Measurements from ENCODE around the gene TCF7L2.

TCF7L2 gene

GRCh38 chr10:113071446-113071845 lies 121.4 kb downstream of the TCF7L2 start:
- H3K27ac ChIP-seq: 0 out of 2 replicates have a peak overlapping the region, but pooled peaks have one; percentile 15
- TF ChIP-seq, protein P1, sequence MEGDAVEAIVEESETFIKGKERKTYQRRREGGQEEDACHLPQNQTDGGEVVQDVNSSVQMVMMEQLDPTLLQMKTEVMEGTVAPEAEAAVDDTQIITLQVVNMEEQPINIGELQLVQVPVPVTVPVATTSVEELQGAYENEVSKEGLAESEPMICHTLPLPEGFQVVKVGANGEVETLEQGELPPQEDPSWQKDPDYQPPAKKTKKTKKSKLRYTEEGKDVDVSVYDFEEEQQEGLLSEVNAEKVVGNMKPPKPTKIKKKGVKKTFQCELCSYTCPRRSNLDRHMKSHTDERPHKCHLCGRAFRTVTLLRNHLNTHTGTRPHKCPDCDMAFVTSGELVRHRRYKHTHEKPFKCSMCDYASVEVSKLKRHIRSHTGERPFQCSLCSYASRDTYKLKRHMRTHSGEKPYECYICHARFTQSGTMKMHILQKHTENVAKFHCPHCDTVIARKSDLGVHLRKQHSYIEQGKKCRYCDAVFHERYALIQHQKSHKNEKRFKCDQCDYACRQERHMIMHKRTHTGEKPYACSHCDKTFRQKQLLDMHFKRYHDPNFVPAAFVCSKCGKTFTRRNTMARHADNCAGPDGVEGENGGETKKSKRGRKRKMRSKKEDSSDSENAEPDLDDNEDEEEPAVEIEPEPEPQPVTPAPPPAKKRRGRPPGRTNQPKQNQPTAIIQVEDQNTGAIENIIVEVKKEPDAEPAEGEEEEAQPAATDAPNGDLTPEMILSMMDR (conservative IDR thresholded peaks at IDR 0.05): no peak

- TF ChIP-seq, protein P1 (conservative IDR thresholded peaks at IDR 0.05): no peak
- no peak overlapping the region for H3K27ac ChIP-seq
Measured at GRCh38 chr10:113073549-113074189, 123.6 kb downstream of the TCF7L2 start.

DNA sequence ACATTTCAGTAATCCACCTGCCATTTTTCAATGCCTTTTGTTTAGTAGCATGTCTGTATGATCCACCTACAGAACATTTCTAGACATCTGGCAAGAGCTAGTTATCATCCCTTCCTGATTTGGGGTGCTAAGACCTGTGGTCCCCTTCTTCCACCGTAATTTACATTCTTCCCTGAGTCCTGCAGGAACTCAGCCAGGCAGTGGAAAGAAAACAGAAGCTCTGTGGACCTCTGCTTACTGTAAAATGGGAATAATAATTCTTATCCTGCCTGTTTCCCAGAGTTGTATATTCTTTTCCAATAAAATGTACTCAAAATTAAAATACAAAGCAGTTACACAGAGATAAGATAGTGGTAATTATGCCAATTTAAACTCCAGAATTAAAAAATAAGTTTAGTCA lies 126.9 kb downstream of the TCF7L2 start:
- TF ChIP-seq, protein P1 (conservative IDR thresholded peaks at IDR 0.05): no peak
- H3K27ac ChIP-seq: no peak overlapping the region

DNA sequence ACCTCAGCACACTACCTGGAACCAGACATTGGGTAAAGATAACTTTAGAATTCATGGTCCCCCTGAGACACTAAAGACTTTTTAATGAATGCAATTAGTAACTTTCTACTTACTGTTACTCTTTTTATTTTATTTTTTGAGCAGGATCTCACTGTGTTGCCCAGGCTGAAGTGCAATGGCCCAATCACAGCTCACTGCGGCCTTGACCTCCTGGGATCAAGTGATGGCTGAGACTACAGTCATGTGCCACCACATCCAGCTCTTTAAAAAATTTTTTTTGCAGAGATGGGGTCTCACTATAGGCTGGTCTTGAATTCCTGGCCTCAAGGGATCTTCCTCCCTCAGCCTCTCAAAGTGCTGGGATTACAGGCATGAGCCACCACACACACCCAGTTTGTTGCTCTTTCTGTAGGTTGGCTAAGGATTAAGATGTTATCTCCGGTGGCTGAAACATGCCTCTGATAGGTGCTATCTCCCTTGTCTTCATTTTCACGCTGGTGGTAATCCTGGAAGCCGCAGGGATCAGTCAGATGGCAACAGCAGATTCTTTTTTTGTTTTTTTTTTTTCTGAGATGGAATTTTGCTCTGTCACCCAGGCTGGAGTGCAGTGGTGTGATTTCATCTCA lies 128.3 kb downstream of the TCF7L2 start:
- no peak overlapping the region for H3K27ac ChIP-seq
- TF ChIP-seq, protein P1 (conservative IDR thresholded peaks at IDR 0.05): no peak

GRCh38 chr10:113080061-113080924 lies 130.2 kb downstream of the TCF7L2 start:
- no peak overlapping the region for H3K27ac ChIP-seq

DNA sequence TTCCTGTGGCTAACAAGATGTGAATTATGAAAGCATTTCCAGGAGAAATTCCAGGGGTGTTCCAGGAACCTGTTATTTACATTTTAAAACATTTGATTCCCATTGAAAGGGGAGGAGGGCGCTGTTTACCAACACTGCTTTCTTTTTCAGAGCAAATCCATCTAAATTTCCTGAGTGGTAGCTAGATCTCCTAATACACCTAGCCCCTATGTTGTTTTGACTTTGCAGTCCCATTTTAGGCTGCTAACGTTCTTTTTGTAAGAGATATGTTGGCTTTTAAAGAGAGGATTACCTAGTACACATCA lies 130.8 kb downstream of the TCF7L2 start:
- TF ChIP-seq, protein P1 (conservative IDR thresholded peaks at IDR 0.05): no peak

More at GRCh38 chr10:113080061-113080924, 130.2 kb downstream of the TCF7L2 start:
- TF ChIP-seq, protein P1 (conservative IDR thresholded peaks at IDR 0.05): no peak

GRCh38 chr10:113084031-113084430 lies 134.0 kb downstream of the TCF7L2 start:
- H3K27ac ChIP-seq: no peak overlapping the region
- TF ChIP-seq, protein P1 (conservative IDR thresholded peaks at IDR 0.05): no peak

More for the DNA sequence above, 130.8 kb downstream of the TCF7L2 start:
- H3K27ac ChIP-seq: no peak overlapping the region
